Gastrocnemius medialis (tissue), 4 donors: ENCODE results near the gene PRDM16. TPM values are rescaled to one million over a fixed set of nuclear protein-coding genes. Genes with fewer than 3 reads are reported as not detected.

Experiments used
- ATAC-seq, 2 donors: fragments of 150-250 bp; one replicate each; pipeline ENCODE4 v1.9.1; 2016
- DNase-seq, 2 donors: peaks; one replicate each; pipeline ENCODE4 v3.0.0-alpha.2; 2019
- H3K27ac ChIP-seq, 4 donors: fragments of 200-600 bp; sonication (generic); 1 replicate in 1 of 4; 2 replicates in 3 of 4; pipeline ENCODE4 v1.5.1; 2016 to 2018; ENCODE audit warnings: mild to moderate bottlenecking in 2 of 4, moderate library complexity in 1 of 4
- H3K27me3 ChIP-seq, 3 donors: fragments of 200-600 bp; sonication (generic) in 2 of 3; 1 replicate in 1 of 3; 2 replicates in 2 of 3; pipeline versions ENCODE4 v1.5.1 to v1.6.0; 2016 to 2019; ENCODE audit warnings: mild to moderate bottlenecking in 1 of 3, moderate library complexity in 1 of 3
- H3K36me3 ChIP-seq, 2 donors: fragments of 200-600 bp; sonication (generic) in 1 of 2; one replicate each; pipeline ENCODE4 v1.5.1; 2017 to 2018
- H3K4me1 ChIP-seq, 2 donors: fragments of 200-600 bp; sonication (generic) in 1 of 2; one replicate each; pipeline ENCODE4 v1.5.1; 2016 to 2017; ENCODE audit warnings: mild to moderate bottlenecking in 2 of 2
- H3K4me3 ChIP-seq, 4 donors: fragments of 200-600 bp; sonication (generic) in 3 of 4; 1 replicate in 1 of 4; 2 replicates in 3 of 4; pipeline ENCODE4 v1.5.1; 2016 to 2019; ENCODE audit warnings: mild to moderate bottlenecking in 2 of 4
- H3K9me3 ChIP-seq, 3 donors: fragments of 200-600 bp; sonication (generic) in 2 of 3; 1 replicate in 1 of 3; 2 replicates in 2 of 3; pipeline ENCODE4 v1.5.1; 2016 to 2019
- CTCF ChIP-seq, 5 experiments: fragments of 450-650 bp in 3 of 5; fragments of 200-600 bp in 2 of 5; sonication (generic) in 2 of 5; IDR thresholded peaks in 4 of 5; conservative IDR thresholded peaks in 1 of 5; 1 replicate in 4 of 5; 2 replicates in 1 of 5; pipeline ENCODE4 v1.5.1; 2016 to 2019; ENCODE audit warnings: antibody characterized with exemption in 5 of 5, mild to moderate bottlenecking in 3 of 5, moderate library complexity in 3 of 5
- POLR2A ChIP-seq, 2 donors: fragments of 450-650 bp; IDR thresholded peaks; one replicate each; pipeline ENCODE4 v1.6.1; 2017; ENCODE audit warnings: antibody characterized with exemption in 2 of 2, mild to moderate bottlenecking in 2 of 2, moderate library complexity in 2 of 2
- in situ Hi-C, 4 donors: fragments of 200-750 bp; cut with MboI; loops; one replicate each; pipeline versions ENCODE4 v1.15.0 to v1.8.0; 2017; ENCODE audit warnings: low sequenced_read_pairs in 4 of 4
- intact Hi-C: fragments of 100-400 bp; cut with DNase I; formaldehyde crosslinking; loops from one replicate; pipeline ENCODE4 v1.15.1; 2023; ENCODE audit warnings: low total_unique reads
- total RNA-seq, 4 donors: library from RNA; depleted of rRNA; stranded (reverse); fragments of >200 nt; gene quantifications; one replicate each; pipeline versions ENCODE4 v1.1.0 to v1.2.3, GENCODE V29; 2016

Gene PRDM16
- total RNA-seq, 4 donors from 2014 or later: 0.03 to 0.19 (median 0.17) TPM

GRCh38 chr1:3383679-3384078 is 314.7 kb downstream of the PRDM16 start:
- Histone ChIP-seq H3K4me1 (no peaks in the 10 kb centered on the region), H3K27me3 (peaks cover 6 to 23% (median 12%) of the 10 kb centered on the region in 3 donors), H3K4me3 (no peak overlapping the region), H3K9me3 (no peaks in the 10 kb centered on the region), H3K36me3 (no peaks in the 10 kb centered on the region), H3K27ac (no peak overlapping the region)
- no peak for TF ChIP-seq CTCF (IDR thresholded peaks at IDR 0.05 in 4 of 5, conservative IDR thresholded peaks at IDR 0.05 in 1 of 5)
- no peak for TF ChIP-seq POLR2A (IDR thresholded peaks at IDR 0.05)
- DNase-seq (no peak), ATAC-seq (no peak)
- in situ Hi-C loops: no loop called here
- intact Hi-C loops: no loop called here

- H3K9me3 ChIP-seq: no peaks in the 10 kb centered on the region
- peaks cover 8 to 23% (median 13%) of the 10 kb centered on the region in 3 donors for H3K27me3 ChIP-seq
- DNase-seq (no peak), ATAC-seq (no peak)
- in situ Hi-C loops (no loop called here), intact Hi-C loops (no loop called here)
- H3K36me3 ChIP-seq: no peaks in the 10 kb centered on the region
- H3K27ac ChIP-seq: no peak overlapping the region
- TF ChIP-seq POLR2A (IDR thresholded peaks at IDR 0.05): no peak
- no peak for TF ChIP-seq CTCF (IDR thresholded peaks at IDR 0.05 in 4 of 5, conservative IDR thresholded peaks at IDR 0.05 in 1 of 5)
- no peaks in the 10 kb centered on the region for H3K4me1 ChIP-seq
- no peak overlapping the region for H3K4me3 ChIP-seq
Measured at GRCh38 chr1:3384407-3384806, 315.4 kb downstream of the PRDM16 start.

GRCh38 chr1:3386205-3387002 is 317.4 kb downstream of the PRDM16 start:
- ATAC-seq: no peak
- in situ Hi-C loops: no loop called here
- intact Hi-C loops: no loop called here
- no peak for TF ChIP-seq CTCF (IDR thresholded peaks at IDR 0.05 in 4 of 5, conservative IDR thresholded peaks at IDR 0.05 in 1 of 5)
- TF ChIP-seq POLR2A (IDR thresholded peaks at IDR 0.05): no peak
- no peaks in the 10 kb centered on the region for H3K9me3 ChIP-seq
- H3K27me3 ChIP-seq: peaks cover 14 to 30% (median 16%) of the 10 kb centered on the region in 3 donors
- no peaks in the 10 kb centered on the region for H3K4me1 ChIP-seq
- DNase-seq: no peak
- H3K4me3 ChIP-seq: no peak overlapping the region
- H3K36me3 ChIP-seq: no peaks in the 10 kb centered on the region
- H3K27ac ChIP-seq: no peak overlapping the region

GRCh38 chr1:3387401-3387800 is 318.4 kb downstream of the PRDM16 start:
- Histone ChIP-seq H3K36me3 (no peaks in the 10 kb centered on the region), H3K4me3 (no peak overlapping the region), H3K4me1 (no peaks in the 10 kb centered on the region), H3K9me3 (no peaks in the 10 kb centered on the region), H3K27ac (no peak overlapping the region), H3K27me3 (peaks cover 20 to 40% (median 21%) of the 10 kb centered on the region in 3 donors)
- TF ChIP-seq CTCF (IDR thresholded peaks at IDR 0.05 in 4 of 5, conservative IDR thresholded peaks at IDR 0.05 in 1 of 5) (no peak), POLR2A (IDR thresholded peaks at IDR 0.05) (no peak)
- ATAC-seq (no peak), DNase-seq (no peak)
- intact Hi-C loops: no loop called here
- in situ Hi-C loops: no loop called here
